HG03439 (cell line): Measurements from ENCODE around the gene HOOK2.
"Not testable (repeated sequence)": the region's sequence is repeated elsewhere in the genome, so short reads cannot be mapped to it uniquely, and the experiment has no call there.

Experiments
- ATAC-seq: cut with Tn5 transposase; IDR thresholded peaks from one replicate; pipeline ENCODE4 v1.9.1; 2021; ENCODE audit warnings: mild to moderate bottlenecking, moderate library complexity; ENCODE audit not compliant: unreplicated experiment

Gene HOOK2

DNA sequence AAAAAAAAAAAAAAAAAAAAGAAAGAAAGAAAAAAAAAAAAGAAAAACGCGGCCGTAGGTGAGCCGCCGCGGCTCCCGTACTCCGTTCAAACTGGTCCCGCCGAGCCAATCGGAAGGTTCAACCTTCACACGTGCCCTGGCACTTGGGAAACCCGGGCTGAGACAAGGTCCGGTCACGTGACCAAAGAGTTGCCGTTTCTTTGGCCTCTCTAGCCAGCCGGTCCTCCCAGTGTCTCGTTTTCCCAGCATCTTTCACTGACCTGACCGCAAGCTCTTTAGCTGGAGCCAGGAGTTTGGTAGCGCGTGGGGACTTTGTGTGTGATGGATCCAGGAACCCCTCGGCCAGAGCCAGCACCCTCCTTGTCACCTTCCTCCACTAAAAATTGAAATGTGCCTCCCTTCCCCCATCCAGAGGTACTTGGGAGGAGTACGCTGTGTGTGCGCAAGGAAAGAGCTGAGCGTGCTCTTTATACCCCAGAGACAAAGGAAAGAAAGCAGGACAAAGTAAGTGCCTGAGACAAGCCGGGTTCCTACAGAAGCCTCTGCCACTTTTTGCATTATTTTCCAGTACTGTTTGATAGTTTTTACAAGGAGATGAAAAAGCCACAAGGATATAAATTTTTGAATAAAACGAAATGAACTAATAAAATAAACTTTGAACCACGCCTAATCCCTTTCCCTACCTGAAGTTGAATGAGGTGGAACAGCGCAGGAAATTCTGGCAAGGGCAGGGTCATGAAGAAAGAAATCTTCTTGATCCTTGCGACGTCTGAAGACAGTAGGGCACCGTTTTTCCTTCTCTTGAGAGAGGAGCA lies 52.6 kb downstream of the HOOK2 start:
- peak; percentile 82 for ATAC-seq

DNA sequence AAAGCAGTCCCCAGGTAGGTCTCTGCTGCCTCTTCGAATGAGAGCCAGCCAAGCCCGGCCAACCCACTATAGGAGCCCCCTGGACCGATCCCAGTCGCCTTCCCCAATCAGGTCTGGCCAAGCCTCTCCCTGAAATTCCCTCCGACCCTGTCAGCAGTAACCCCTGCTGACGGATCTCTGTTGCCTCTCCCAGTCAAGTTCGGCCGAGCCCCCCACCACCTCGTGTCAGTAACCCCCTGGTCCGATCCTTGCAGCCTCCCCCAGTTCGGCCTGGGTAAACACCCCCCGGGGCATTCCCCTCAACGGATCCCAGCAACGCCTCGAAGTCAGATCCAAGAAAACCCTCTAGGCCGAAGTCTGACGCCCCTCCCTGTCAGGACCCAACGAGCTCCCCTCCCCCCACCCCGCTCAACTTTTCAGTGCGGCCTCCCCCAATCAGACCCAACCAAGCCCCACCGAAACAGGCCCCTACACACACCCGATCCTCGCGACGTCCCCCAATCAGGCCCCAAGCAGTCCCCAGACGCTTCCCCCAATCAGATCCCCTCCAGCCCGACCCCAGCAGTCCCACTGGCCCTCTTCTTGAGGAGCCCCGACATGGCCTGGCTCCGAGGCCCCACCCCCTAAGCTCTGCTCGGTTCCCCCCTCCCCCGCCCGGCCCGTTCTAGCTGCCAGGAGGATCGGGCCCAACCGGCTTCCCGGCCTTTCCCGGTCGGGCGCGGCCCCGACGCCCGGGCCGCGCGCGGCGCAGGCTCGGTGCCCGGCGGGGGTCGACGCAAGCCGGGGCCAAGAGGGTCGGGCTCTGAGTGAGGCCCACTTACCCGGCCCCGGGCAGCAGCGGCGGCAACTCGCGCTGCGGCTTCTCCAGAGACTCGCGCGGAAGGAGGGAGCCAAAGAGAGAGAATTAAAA lies 53.4 kb downstream of the HOOK2 start:
- peak; percentile 14 for ATAC-seq

DNA sequence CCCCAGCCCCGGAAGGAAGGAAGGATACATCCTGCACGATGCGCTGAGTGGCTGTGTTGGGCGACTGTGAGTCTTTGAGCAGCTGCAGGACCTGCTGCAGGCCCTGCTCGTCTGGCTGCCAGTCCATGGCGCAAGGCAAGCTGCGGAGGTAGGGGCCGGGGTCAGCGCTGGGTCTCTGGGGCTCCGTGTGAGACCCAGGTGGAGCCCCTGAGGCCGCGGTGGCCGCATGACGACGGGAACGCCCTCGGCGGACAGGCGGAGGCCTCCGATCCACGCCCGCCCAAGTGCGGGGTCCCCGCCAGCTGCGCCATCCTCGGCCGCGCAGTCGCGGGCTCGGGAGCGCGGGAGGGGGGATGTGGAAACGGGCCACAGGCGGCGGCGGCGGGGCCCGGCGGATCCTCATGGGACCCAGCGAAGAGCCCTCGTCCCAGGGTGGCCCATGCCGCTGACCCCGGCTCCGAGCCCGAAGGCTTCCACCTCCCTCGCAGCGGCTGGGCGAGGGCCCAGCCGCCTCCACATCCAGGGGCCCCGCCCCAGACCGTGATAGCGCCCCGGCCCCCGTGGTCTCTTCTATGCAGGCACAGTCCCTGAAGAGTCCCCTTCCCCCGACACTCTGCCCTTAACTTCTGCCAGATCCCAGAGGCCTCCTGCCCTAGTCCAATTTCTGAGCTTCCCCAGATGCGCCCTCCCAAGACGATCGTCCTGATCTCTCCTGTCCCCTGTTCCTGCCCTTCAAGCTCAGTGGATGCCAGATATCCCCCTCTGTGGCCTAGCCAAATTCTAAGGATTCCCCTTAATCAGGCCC lies 54.3 kb downstream of the HOOK2 start:
- ATAC-seq: no peak

DNA sequence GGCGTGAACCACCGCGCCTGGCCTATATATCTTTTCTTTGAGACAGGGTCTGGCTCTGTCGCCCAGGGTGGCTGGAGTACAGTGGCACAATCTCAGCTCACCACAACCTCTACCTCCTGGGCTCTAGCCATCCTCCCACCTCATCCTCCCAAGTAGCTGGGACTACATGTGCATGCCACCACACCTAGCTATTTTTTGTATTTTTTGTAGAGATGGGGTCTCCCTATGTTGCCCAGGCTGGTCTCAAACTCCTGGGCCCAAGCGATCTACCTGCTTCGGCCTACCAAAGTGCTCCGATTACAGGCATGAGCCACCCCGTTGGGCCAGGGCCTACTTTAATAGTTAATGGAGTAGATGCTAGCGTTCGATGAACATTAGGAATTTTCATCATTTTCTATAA lies 55.1 kb downstream of the HOOK2 start:
- ATAC-seq: no peak

DNA sequence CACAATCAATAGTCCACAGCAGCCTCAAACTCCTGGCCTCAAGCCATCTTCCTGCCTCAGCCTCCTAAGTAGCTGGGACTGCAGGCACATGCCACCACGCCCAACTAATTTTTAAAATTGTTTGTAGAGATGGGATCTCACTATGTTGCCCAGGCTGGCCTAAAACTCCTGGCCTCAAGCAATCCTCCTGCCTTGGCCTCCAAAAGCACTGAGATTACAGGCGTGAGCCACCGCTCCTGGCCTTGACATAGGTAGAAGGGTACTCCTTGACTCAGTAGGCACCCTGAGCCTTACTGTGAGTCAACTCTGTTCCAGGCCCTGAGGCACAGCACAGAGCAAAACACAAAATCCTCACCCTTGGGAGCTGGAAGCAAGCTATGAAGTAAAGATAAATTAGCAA lies 59.4 kb downstream of the HOOK2 start:
- no peak for ATAC-seq

DNA sequence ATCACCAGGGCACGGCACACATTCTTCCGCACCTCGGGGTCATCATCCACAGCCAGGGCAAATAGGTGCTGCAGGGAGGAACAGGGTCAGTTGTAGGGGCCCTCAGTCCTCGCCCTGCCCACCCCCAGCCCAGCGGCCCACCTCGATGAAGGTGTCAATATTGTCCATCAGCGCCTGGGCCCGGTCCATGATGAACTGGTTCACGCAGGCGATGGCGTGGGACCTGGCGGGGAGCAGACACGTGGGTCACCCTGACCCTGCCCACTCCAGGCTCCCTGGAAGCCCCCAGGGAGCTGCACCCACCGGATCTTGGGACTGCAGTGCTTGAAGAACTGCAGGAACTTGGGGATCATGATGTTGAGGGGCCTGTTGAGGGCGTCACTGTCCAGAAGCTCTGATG lies 60.2 kb downstream of the HOOK2 start:
- ATAC-seq: no peak

DNA sequence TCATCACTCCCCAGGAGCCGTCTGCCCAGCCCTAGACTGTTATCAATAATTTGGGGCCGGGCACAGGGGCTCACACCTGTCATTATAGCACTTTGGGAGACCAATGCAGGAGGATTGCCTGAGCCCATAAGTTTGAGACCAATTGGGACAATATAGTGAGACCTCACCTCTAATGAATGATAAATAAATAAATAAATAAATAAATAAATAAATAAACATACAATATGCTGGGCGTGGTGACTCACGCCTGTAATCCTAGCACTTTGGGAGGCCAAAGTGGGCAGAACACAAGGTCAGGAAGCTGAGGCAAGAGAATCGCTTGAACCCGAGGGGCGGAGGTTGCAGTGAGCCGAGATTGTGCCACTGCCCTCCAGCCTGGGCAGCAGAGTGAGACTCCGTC lies 62.0 kb downstream of the HOOK2 start:
- ATAC-seq: not testable (repeated sequence)
